HEK293T (cell line): Measurements from ENCODE around the gene SKA2.

Source experiments
- BHLHE40 ChIP-seq: fragments of 450-650 bp; IDR thresholded peaks from 2 replicates; pipeline ENCODE4 v1.6.1; 2016; ENCODE audit warnings: mild to moderate bottlenecking, moderate library complexity, borderline replicate concordance
- FOXK2 ChIP-seq: fragments of 450-650 bp; IDR thresholded peaks from 2 replicates; pipeline ENCODE4 v1.6.1; 2016; ENCODE audit warnings: mild to moderate bottlenecking

DNA sequence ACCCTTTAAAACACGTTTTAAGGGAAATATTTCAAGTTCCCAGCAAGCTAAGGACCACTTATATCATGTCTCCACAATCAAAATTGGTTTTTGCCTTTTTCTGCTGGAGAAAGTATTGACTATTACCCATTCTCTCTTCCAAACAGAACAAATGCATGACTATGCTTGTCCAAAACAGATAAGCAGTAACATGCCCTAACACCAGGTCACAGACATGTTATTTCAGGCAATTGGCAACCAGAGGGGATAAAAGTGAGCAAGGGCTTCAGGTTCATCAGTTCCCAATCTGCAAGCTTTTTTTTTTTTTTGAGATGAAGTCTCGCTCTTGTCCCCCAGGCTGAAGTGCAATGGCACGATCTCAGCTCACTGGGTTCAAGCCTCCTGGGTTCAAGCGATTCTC, 15.0 kb downstream of the SKA2 start:
- TF ChIP-seq FOXK2 = no peak
- no peak for TF ChIP-seq BHLHE40
